Endometrial microvascular endothelial cells (primary cell): ENCODE measurements around the gene EEF2KMT. TPM values are rescaled to one million over a fixed set of nuclear protein-coding genes. Genes with fewer than 3 reads are reported as not detected.
"Not testable (repeated sequence)": the region's sequence is repeated elsewhere in the genome, so short reads cannot be mapped to it uniquely, and the experiment has no call there.

Experiments used
- in situ Hi-C: cut with HindIII; loops from 2 replicates; pipeline ENCODE4 v1.10.0; 2017; ENCODE audit warnings: low sequenced_read_pairs, low pct_unique_long_range_greater_than_20kb; ENCODE audit errors: inconsistent ontology term
- total RNA-seq: library from RNA; depleted of rRNA; stranded (reverse); fragments of >200 nt; gene quantifications from one replicate; pipeline ENCODE4 v1.2.3, GENCODE V29; 2015; ENCODE audit errors: inconsistent ontology term

EEF2KMT gene
- 32.8 TPM for total RNA-seq

- in situ Hi-C loops: not testable (repeated sequence)
These were observed at the start of gene EEF2KMT for GRCh38 chr16:5097470-5098220. EEF2KMT (minus strand) TSS chr16:5097795; CDS start chr16:5097739, 56 bp downstream.

GRCh38 chr16:5144621-5144956 lies 47.0 kb upstream of the EEF2KMT start:
- in situ Hi-C loops: not testable (repeated sequence)

GRCh38 chr16:5143761-5144620 lies 46.4 kb upstream of the EEF2KMT start:
- in situ Hi-C loops: no loop called here

GRCh38 chr16:5140151-5140550 lies 42.6 kb upstream of the EEF2KMT start:
- in situ Hi-C loops: not testable (repeated sequence)

- in situ Hi-C loops: not testable (repeated sequence)
These were observed 37.3 kb upstream of the EEF2KMT start for GRCh38 chr16:5134739-5135452.

GRCh38 chr16:5132915-5133600 lies 35.5 kb upstream of the EEF2KMT start:
- in situ Hi-C loops: not testable (repeated sequence)

GRCh38 chr16:5131467-5132004 lies 33.9 kb upstream of the EEF2KMT start:
- in situ Hi-C loops: not testable (repeated sequence)

- in situ Hi-C loops: not testable (repeated sequence)
These were observed 19.9 kb upstream of the EEF2KMT start for GRCh38 chr16:5117300-5118087.

- in situ Hi-C loops: not testable (repeated sequence)
These were observed 19.2 kb upstream of the EEF2KMT start for GRCh38 chr16:5116780-5117295.

- in situ Hi-C loops: not testable (repeated sequence)
These were observed 13.3 kb upstream of the EEF2KMT start for GRCh38 chr16:5110933-5111332.

- in situ Hi-C loops: no loop called here
These were observed 11.0 kb upstream of the EEF2KMT start for GRCh38 chr16:5108505-5109158.

GRCh38 chr16:5105039-5105438 lies 7.4 kb upstream of the EEF2KMT start:
- in situ Hi-C loops: not testable (repeated sequence)

- in situ Hi-C loops: not testable (repeated sequence)
These were observed 5.9 kb upstream of the EEF2KMT start for GRCh38 chr16:5103296-5104032.

- in situ Hi-C loops: not testable (repeated sequence)
These were observed 1.6 kb upstream of the EEF2KMT start for GRCh38 chr16:5099174-5099573.

- in situ Hi-C loops: not testable (repeated sequence)
These were observed 895 bp upstream of the EEF2KMT start for GRCh38 chr16:5098221-5099159.
